ENCODE measurements around the gene GNB5.
"Not testable (repeated sequence)": the region's sequence is repeated elsewhere in the genome, so short reads cannot be mapped to it uniquely, and the experiment has no call there.

Gene GNB5

DNA sequence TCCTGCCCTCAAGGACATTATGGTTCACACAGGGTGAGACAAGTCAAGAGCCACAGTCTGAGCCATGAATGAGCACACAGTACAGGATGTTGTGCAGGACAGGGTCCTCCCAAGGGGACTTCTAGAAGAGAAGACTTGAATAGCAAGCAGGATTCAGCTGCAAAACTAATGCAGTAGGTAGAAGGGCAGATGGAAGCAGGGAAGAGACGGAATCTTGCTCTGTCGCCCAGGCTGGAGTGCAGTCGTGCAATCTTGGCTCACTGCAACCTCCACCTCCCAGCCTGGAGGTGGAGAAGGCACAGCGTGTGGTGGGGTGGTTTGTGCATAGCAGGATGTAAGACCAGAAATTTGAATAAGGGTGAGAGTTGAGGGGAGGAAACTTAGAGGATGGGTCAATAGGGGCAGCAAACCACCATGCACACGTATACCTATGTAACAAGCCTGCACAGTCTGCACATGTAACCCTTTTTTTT lies 86.6 kb downstream of the GNB5 start:
- no peak for DNase-seq
- intact Hi-C loops (cut with DNase I): no loop called here

DNA sequence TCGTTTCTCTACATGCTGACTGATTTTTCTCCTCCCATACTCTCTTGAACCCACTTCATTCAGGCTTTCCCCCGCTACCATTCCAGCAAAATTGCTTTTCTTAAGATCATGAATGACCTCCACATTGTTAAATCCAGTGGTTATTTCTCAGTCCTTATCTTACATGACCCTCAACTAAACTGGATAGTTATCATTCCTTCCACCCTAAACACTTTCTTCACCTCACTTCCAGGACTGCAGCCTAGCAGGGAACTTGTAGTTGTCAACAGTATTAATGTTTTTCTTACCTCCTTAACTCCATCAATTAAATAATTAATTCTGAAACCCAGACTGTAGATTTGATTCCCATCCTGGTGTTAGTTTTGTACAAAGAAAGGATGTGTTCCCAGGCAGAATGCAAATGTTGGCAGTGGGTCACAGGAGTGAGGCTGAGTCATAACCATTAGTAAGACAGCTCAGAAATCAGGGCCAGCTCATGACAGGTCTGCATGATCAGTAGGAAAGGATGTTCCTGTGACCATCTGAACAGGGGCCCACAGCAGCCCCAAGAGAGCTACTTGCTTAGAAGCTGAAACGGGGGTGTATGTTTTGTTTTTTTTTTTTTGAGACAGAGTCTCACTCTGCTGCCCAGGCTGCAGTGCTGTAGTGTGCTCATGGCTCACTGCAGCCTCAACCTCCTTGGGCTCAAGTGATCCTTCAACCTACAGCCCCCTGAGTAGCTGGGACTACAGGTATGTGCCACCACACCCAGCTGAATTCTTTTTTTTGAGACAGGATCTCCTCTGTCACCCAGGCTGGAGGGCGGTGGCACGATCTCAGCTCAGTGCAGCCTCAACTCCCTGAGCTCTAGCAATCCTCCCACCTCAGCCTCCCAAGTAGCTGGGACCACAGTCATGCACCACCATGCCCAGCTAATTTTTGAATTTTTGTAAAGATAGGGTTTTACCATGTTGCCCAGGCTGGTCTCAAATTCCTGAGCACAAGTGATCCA lies 87.7 kb downstream of the GNB5 start:
- peak in 4 of 42 donors; percentile 38 to 70 (median 54) for DNase-seq
- intact Hi-C loops (cut with DNase I): no loop called here

DNA sequence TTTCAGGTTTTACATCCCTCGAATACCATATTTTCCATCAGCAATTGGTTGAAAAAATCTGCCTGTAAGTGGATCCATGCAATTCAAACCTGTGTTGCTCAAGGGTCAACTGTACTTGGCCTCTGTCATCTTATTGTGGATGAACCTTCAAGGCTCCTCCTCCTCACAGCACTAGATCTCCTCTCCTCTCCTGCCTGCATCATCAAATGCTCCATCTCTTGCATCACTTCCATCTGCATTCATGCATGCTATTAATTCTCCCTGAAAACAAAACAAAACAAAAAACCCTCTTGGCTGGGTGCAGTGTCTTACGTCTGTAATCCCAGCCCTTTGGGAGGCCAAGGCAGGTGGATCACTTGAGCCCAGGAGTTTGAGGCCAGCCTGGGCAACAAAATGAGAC lies 88.7 kb downstream of the GNB5 start:
- DNase-seq: peak in 1 of 42 donors; percentile 27
- intact Hi-C loops (cut with DNase I): no loop called here

DNA sequence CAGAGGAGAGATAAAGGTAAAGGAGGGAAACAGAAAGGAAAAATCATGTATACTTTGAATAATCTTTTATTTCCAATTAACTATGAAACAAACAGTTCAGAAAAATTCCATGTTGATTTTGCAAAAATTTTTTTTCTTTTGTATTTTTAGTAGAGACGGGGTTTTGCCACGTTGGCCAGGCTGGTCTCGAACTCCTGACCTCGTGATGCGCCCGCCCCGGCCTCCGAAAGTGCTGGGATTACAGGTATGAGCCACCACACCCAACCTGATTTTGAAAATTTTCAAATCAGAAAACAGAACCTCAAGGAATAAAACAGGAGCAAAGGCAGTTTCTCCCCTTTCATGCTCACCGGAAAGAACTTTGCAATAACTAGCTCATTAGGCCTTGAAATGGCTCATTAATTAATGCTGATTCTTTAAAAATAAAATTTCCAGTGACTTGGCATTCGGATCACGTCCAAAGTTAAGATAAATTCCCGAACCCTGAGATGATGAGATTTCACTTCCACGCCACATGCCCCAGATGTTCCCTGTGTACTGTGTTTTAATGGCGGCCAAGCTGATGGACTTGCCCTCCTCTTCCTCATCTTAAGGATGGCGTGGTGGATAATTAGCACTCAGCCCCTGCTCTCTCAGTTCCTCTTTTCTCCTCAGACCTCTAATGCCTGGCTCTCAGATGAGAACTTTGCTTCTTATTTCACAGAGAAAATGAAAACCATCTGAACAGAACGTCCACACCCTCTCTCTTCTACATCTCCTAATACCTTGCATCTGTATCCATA lies 89.5 kb downstream of the GNB5 start:
- peak in 1 of 42 donors; percentile 38 for DNase-seq
- intact Hi-C loops (cut with DNase I): no loop called here

DNA sequence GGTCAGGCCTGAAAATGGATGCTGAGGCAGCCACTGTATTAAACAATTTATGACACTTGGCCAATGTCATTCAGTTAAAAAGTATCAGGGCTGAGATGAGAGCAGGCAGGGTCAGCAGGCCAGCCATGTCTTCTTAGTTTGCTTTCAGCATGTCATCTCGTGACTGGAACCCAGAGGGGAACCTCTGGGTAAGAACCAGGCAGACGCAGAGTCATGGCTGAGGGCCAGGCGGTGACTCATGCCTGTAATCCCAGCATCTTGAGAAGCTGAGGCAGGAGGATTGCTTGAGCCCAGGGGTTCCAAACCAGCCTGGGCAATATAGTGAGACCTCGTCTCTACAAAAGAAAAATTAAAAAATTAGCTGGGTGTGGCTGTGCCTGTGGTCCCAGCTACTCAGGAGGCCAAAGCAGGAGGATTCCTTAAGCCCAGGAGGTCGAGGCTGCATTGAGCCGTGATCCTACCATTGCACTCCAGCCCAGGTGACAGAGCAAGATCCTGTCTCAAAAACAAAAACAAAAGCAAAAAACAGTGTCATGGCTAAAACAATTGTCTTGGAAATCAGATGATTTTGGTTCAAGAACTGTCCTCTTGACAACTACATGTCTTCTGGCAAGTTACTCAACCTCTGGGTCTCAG lies 90.3 kb downstream of the GNB5 start:
- DNase-seq: peak in 18 of 42 donors; percentile 17 to 70 (median 50)
- intact Hi-C loops (cut with DNase I): no loop called here

DNA sequence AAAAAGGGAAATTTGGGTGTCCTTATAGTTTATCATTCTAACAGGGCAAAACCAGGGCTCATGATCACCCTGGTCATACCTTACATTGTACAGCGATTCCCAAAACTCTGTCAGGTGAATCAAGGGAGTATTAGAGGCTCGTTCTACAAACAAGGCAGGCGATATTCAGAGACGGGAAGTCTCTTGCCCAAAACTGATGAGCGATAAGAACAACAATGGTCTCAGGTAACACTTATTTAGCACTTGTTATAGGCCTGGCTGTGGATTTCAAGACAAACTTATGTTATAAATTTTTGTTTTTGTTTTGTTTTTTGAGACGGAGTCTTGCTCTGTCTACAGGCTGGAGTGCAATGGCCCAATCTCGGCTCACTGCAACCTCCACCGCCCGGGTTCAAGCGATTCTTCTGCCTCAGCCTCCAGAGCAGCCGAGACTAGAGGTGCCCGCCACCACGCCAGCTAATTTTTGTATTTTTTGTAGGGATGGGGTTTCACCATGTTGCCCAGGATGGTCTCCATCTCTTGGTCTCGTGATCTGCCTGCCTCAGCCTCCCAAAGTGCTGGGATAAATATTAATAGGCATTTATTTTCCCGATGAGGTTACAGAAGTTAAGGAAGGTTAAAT lies 91.4 kb downstream of the GNB5 start:
- intact Hi-C loops (cut with DNase I): no loop called here
- DNase-seq: no peak

DNA sequence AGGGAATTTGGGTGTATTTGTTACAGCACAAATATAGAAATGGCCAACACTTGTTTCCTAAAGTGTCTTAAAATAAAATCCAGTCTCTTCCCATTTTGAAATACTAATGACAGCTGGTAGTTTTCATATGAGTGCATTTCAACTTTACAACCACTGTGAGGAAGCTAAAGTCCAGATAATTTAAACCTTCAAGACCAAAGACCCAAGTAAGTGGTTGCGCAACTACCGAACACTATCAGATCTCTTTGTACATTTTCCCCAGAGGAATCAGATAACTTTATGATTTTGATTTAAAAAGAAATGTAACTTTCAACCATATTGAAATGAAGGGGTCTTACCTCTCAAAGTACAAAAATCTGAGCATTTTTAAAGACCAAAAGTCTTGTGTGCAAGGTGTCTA lies 92.9 kb downstream of the GNB5 start:
- DNase-seq: no peak
- intact Hi-C loops (cut with DNase I): no loop called here

DNA sequence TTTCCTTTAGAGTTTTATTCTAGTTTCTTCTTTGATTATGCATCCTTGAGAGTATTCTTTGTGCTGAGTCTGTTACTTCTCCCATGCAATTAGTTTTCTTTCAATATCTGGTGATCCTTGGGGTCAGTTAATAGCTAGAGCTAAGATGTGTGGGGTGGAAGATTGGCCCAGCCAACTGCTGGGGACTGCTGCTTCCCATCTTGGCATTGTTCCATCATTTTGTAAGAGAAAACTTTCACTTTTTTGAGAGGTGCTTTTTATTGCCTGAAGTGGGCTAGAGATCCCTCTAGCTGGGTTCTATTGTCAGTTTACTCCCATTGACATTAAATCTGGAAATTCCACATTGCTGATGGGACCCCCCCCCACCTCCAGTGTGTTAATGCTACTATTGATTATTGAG lies 94.0 kb downstream of the GNB5 start:
- intact Hi-C loops (cut with DNase I): no loop called here
- DNase-seq: no peak

DNA sequence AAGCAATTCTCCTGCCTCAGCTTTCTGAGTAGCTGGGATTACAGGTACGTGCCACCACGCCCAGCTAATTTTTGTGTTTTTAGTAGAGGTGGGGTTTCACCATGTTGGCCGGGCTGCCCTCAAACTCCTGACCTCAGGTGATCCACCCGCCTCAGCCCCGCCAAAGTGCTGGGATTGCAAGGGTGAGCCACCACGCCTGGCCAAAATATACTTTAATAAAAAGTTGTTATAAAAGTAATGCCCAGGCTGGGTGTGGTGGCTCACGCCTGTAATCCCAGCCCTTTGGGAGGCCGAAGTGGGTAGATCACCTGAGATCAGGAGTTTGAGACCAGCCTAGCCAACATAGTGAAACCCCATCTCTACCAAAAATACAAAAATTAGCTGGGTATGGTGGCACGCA lies 94.7 kb downstream of the GNB5 start:
- intact Hi-C loops (cut with DNase I): not testable (repeated sequence)
- peak in 1 of 42 donors; percentile 28 for DNase-seq

DNA sequence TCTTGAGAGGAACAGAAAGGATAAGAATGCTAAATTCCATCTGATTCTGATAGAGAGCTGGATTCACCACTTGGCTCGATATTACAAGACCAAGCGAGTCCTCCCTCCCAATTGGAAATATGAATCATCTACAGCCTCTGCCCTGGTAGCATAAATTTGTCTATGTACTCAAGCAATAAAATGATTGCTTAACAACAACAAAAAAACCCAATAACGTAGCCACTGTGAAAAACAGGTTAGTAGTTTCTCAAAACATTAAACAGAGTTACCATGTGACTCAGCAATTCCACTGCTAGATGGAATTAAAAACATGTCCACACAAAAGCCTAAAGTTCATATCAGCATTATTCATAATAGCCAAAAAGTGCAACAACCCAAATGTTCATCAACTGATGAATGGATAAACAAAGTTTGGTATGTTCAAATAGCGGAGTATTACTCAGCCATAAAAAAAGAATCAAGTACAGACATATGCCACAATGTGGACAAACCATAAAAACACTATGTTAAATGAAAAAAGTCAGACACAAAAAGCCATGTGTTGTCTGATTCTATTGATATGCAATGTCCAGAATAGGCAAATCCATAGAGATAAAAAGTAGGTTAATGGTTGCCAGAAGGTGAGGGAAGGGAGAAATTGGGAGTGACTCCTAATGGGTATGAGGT lies 95.5 kb downstream of the GNB5 start:
- intact Hi-C loops (cut with DNase I): no loop called here
- no peak for DNase-seq

DNA sequence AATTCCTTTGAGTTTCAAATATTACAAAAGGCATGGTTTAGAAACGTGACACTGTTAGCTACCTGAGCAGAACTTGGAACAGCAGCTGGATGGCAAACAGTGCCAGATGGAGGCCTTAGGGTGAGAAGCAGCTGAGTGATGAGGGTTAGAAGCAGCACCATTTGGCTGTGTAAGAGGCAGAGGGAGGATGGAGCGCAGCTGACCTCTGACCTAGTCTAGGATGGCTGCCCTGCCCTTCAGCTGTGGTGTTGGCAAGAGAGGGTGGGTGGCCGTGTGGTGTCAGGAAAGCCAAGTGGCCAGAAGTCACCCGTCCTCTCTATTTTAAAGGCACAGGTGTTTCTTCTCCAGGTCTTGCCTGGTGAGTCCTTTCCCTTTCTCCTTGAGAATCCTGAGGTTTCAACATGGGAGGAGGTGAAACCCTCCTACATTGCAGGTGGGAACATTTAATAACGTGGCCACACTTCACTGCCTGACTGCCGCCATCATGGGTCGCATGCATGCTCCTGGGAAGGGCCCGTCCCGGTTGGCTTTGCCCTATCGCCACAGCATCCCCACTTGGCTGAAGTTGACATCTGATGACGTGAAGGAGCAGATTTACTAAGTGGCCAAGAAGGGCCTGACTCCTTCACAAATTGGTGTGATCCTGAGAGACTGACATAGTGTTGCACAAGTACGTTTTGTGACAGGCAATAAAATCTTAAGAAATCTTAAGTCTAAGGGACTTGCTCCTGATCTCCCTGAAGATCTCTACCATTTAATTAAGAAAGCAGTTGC lies 96.2 kb downstream of the GNB5 start:
- intact Hi-C loops (cut with DNase I): no loop called here
- DNase-seq: no peak

DNA sequence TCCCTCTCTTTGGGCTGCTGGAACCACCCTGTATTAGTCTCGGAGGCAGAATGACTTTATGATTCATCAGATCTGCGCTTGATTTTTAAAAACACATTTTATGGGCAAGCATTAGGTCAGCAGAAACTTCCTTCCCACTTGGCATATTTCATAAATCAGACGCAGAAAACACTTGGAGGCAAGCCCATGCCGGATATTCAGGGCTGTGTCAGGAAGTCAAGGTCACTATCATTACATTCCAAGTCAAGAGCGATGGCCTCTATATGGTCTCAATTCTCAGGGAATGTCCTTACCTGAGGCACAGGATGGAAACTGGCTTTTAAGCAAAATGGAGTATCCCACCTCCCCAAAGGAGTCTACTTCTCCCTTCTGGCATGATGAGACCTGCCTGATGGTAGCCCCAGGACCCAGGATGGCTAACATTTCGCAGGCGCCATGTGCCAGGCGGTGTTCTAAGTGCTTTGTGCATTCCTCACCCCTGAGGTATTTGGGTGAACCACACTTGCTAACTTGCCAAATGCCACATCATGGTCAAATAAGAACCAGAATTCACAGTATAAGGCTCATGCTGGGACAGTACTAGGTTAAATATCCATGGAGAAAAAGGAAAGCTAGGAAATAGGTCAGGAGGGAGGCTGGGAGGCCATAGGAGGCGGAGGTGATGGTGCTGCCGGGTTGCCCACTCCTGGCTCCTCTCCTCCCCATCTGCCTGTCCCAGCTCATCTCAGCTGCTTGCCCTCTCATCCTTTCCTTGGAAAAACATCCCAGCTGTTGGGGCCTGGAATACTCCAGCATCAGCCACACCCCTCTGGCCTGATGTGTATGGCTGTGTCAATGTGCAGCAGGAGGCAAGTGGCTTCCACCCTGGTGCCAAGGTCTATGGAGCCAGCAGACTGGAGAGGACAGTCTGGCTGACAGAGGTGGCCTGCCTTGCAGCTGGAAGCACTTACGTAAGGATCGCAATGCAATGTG lies 97.4 kb downstream of the GNB5 start:
- DNase-seq: no peak
- intact Hi-C loops (cut with DNase I): no loop called here

DNA sequence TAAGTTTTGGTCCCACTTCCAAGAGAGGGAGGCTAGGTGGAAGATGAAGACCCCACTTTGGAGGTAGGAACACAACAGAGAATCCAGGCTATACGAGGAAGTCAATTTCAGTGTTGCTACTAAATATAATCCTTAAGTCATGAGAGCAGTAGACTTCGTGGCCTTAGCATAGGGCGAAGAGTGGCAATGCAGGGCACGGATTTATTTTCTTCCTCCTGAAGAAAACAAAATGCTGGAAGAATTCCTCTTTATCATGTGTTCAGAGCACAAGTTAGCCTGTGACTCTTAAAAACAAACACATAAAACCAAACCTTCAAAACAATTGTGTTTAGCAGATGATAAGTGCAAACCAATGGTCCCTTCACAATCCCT lies 98.0 kb downstream of the GNB5 start:
- DNase-seq: no peak
- intact Hi-C loops (cut with DNase I): no loop called here

DNA sequence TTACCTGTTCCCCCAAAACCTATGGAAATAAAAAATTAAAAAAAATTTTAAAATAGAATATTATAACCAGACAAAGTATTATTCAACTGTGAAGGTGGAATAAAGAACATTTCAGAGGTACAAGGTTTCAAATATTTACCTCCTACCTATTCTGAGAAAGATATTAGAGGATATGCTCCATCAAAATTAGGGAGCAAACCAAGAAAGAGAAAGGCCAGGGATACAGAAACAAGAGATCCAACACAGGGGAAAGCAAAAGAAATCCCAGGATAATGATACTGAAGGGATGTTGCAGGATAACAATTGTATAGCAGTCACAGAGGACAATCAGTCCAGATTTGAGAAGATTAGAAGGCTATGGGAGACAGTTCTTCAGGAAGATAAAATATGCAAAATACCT lies 101.0 kb downstream of the GNB5 start:
- no peak for DNase-seq
- intact Hi-C loops (cut with DNase I): no loop called here

DNA sequence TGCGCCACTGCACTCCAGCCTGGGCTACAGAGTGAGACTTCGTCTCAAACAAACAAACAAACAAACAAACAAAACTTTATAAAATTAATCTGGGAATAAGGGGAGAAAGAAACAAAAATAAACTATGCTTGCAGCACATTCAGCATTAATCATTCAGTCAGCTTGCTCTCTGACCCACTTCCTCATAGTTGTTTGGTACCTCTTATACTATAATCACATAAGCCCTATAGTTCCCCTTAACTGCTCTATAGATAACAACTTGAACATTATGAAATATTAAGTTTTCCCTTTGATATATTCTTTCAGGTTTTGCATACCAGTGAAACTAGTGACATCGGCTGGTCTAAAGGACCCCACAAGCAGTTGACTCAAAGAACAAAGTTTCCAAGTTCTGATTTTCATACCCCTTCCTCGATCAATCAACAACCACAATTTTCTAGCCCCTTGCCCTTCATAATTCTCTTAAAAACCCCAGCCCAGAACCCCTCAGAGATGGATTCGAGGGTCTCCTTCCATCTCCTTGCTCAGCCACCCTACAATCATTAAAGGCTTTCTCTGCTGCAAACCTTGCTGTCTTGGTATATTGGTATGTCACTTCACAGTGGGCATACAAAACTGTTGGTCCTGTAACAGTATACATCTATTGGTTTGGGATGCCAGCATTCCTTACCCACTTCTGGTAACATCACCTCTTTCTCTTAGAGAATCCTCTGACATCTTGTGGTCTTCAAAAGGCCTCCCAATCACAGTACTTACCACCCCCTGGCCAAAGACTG lies 105.0 kb downstream of the GNB5 start:
- DNase-seq: no peak

DNA sequence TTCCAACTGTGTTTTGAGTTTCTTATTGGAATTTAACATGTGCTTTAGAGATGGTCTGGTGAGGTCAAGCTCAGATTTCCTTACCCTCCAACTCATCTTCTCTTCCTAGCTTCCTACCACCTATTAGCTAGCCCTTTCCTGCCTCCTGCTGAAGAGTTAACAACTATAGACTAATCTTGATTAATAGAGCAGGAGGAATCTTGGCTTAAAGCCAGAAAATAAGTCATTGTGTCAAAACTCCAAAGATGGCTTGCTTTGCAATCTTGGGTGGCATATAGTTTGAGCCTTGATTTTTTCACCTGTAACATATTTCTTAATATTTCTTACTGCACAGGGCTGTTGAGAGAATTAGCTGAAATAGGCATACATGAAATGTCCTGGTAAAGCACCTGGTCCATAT lies 105.9 kb downstream of the GNB5 start:
- intact Hi-C loops (cut with DNase I): no loop called here

More for the DNA sequence above, 105.0 kb downstream of the GNB5 start:
- intact Hi-C loops (cut with DNase I): no loop called here

More for the DNA sequence above, 105.9 kb downstream of the GNB5 start:
- no peak for DNase-seq
